ENCODE data around the gene CELF2. TPM values are rescaled to one million over a fixed set of nuclear protein-coding genes. Genes with fewer than 3 reads are reported as not detected.

Gene CELF2
- total RNA-seq, 4 donors from 2014 or later = 8.7 to 28.6 (median 22.9) TPM

DNA sequence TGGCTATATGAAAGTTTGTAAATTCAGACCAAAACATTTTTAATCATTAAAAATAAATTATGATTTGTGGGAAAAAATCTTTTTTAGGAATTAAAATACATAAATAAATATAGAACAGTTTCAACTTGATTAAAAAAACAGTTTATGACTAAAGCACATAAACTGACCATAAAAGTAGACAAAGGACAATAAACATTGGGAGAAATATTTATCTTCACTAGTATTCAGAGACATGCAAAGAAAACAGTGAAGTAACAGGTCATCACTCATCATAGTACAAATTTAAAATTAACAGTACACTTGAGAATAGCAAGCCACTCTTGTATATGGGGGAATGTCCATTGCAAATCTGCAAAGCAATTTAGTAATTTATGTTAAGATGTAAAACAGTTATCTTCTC lies 28.0 kb upstream of the CELF2 start:
- peaks cover 2% of the 10 kb centered on the region for H3K4me1 ChIP-seq
- no peaks in the 10 kb centered on the region for H3K36me3 ChIP-seq
- H3K27me3 ChIP-seq = no peaks in the 10 kb centered on the region
- no peak for TF ChIP-seq EP300 (IDR thresholded peaks at IDR 0.05)
- TF ChIP-seq POLR2A (IDR thresholded peaks at IDR 0.05) = no peak
- no peak for TF ChIP-seq POLR2AphosphoS5 (IDR thresholded peaks at IDR 0.05)
- no peaks in the 10 kb centered on the region for H3K9me3 ChIP-seq
- H3K27ac ChIP-seq = no peak overlapping the region
- DNase-seq (ENCODE audit: low spot score in 2 of 2) = no peak
- H3K4me3 ChIP-seq = no peak overlapping the region

DNA sequence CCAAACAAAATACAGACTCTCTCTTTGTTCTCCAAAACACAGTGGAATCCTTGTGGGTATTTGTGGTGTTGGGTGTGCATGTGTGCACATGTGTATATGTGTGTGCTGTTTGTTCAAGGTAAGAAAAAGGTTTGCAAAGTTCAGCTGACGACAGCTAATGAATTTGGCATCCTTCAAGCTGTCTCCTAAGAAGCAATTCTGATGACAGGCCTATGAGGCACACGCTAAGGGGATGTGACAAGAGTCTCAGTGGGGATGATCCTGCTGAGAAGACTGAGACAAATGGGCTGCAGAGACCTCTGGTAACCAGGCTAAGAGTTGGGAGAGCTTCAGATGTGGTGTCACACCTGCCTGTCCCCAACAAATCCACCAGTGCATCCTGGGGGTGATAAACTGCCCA lies 26.5 kb upstream of the CELF2 start:
- no peaks in the 10 kb centered on the region for H3K4me1 ChIP-seq
- no peaks in the 10 kb centered on the region for H3K36me3 ChIP-seq
- H3K4me3 ChIP-seq = no peak overlapping the region
- H3K9me3 ChIP-seq = no peaks in the 10 kb centered on the region
- TF ChIP-seq POLR2A (IDR thresholded peaks at IDR 0.05) = no peak
- TF ChIP-seq CTCF (IDR thresholded peaks at IDR 0.05) = no peak
- TF ChIP-seq EP300 (IDR thresholded peaks at IDR 0.05) = no peak
- no peak for TF ChIP-seq POLR2AphosphoS5 (IDR thresholded peaks at IDR 0.05)
- H3K27ac ChIP-seq = no peak overlapping the region
- no peaks in the 10 kb centered on the region for H3K27me3 ChIP-seq
- DNase-seq (ENCODE audit: low spot score in 2 of 2) = no peak
- WGBS = 75% methylated on average over 2 of the region's 2 CpGs

DNA sequence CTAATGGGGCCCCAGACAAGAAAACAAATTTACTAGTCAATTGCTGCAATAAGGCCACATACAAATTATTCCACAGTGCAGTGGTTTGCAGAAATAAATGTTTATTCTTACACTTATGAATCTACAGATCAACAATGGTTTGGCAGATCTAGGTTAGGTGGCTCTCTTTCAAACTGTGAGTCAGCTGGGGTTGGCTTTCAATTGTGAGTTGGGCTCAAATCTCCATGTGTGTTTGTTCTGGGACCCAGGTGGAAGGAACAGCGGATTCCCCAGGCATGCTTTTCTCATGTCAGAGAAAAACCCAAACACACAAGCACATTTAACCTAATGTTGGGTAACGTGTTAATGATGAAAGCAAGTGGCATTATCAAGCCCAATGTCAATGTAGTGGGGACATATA lies 25.6 kb upstream of the CELF2 start:
- DNase-seq (ENCODE audit: low spot score in 2 of 2) = no peak
- TF ChIP-seq EP300 (IDR thresholded peaks at IDR 0.05) (no peak), POLR2AphosphoS5 (IDR thresholded peaks at IDR 0.05) (no peak), POLR2A (IDR thresholded peaks at IDR 0.05) (no peak), CTCF (IDR thresholded peaks at IDR 0.05) (no peak)
- no peaks in the 10 kb centered on the region for H3K4me1 ChIP-seq
- H3K27ac ChIP-seq = no peak overlapping the region
- 85% methylated on average over 2 of the region's 2 CpGs for WGBS
- no peaks in the 10 kb centered on the region for H3K36me3 ChIP-seq
- no peaks in the 10 kb centered on the region for H3K27me3 ChIP-seq
- no peak overlapping the region for H3K4me3 ChIP-seq
- no peaks in the 10 kb centered on the region for H3K9me3 ChIP-seq

DNA sequence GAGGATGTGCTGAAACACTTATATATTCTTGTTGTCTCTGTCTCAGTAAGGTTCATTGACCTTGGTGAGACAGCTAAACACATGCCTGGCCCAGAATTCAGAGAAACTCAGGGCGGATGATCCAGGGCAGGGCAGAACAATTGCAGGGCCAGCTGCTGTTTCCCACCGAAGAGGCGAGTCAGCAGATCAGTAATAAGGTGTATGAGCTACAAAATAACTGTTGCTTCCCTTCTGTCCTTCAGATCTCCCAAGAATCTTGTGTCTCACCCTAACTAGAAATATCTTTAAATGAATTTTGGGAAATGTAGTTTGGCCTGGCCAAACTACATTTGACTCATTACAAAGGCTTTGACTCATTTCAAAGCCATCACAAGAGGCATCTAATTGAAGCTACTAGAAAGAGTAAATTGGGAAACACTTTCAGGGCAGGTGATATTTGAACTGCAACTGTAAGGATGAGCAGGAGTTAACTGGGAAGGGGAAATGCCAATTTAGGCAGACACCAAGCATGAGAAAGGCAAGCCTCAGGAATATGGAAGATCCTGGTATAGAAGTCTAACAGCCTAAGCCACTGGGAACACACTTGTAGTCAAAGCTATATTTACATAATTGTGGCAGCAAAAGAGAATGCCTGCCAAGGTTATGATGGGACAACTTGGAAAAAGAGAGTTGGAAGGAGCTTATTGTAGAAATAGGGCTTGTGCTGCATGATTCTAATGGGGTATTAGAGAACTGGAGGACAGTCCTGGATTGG lies 24.5 kb upstream of the CELF2 start:
- Histone ChIP-seq H3K36me3 (no peaks in the 10 kb centered on the region), H3K9me3 (no peaks in the 10 kb centered on the region), H3K4me3 (no peak overlapping the region), H3K4me1 (no peaks in the 10 kb centered on the region), H3K27me3 (no peaks in the 10 kb centered on the region), H3K27ac (no peak overlapping the region)
- DNase-seq (ENCODE audit: low spot score in 2 of 2) = no peak
- TF ChIP-seq POLR2AphosphoS5 (IDR thresholded peaks at IDR 0.05) (no peak), POLR2A (IDR thresholded peaks at IDR 0.05) (no peak), CTCF (IDR thresholded peaks at IDR 0.05) (no peak), EP300 (IDR thresholded peaks at IDR 0.05) (no peak)
- 91% methylated on average over 3 of the region's 3 CpGs for WGBS

GRCh38 chr10:10993785-10994184 lies 23.9 kb upstream of the CELF2 start:
- TF ChIP-seq POLR2A (IDR thresholded peaks at IDR 0.05) (no peak), EP300 (IDR thresholded peaks at IDR 0.05) (no peak), CTCF (IDR thresholded peaks at IDR 0.05) (no peak), POLR2AphosphoS5 (IDR thresholded peaks at IDR 0.05) (no peak)
- no peak overlapping the region for H3K4me3 ChIP-seq
- H3K27ac ChIP-seq = no peak overlapping the region
- no peaks in the 10 kb centered on the region for H3K4me1 ChIP-seq
- no peaks in the 10 kb centered on the region for H3K36me3 ChIP-seq
- no peaks in the 10 kb centered on the region for H3K27me3 ChIP-seq
- DNase-seq (ENCODE audit: low spot score in 2 of 2) = no peak
- no peaks in the 10 kb centered on the region for H3K9me3 ChIP-seq

GRCh38 chr10:10994360-10994759 lies 23.3 kb upstream of the CELF2 start:
- H3K9me3 ChIP-seq = no peaks in the 10 kb centered on the region
- H3K36me3 ChIP-seq = no peaks in the 10 kb centered on the region
- no peaks in the 10 kb centered on the region for H3K27me3 ChIP-seq
- no peaks in the 10 kb centered on the region for H3K4me1 ChIP-seq
- H3K27ac ChIP-seq = no peak overlapping the region
- 89% methylated on average over 2 of the region's 2 CpGs for WGBS
- DNase-seq (ENCODE audit: low spot score in 2 of 2) = no peak
- TF ChIP-seq EP300 (IDR thresholded peaks at IDR 0.05) = no peak
- no peak for TF ChIP-seq POLR2A (IDR thresholded peaks at IDR 0.05)
- no peak overlapping the region for H3K4me3 ChIP-seq

Measured in suprapubic skin (tissue), 4 donors.